Upper lobe of left lung (tissue), 6 donors: ENCODE measurements around the gene TTLL1. TPM values are rescaled to one million over a fixed set of nuclear protein-coding genes. Genes with fewer than 3 reads are reported as not detected.

Experiments
- ATAC-seq, 2 donors: fragments of 200-7000 bp; cut with Tn5 transposase; one replicate each; pipeline ENCODE4 v1.9.1; 2022; ENCODE audit warnings: mild to moderate bottlenecking in 2 of 2, moderate library complexity in 2 of 2; ENCODE audit not compliant: low FRiP score in 2 of 2
- DNase-seq, 2 donors: peaks; one replicate each; pipeline ENCODE4 v3.0.0-alpha.2; 2019 to 2020
- H3K27ac ChIP-seq, 4 donors: fragments of 200-600 bp; sonication (generic); one replicate each; pipeline ENCODE4 v1.5.1; 2016 to 2019
- H3K27me3 ChIP-seq, 4 donors: fragments of 200-600 bp; sonication (generic); one replicate each; pipeline ENCODE4 v1.5.1; 2017 to 2019
- H3K36me3 ChIP-seq, 4 donors: fragments of 200-600 bp; sonication (generic); one replicate each; pipeline ENCODE4 v1.5.1; 2016 to 2019
- H3K4me1 ChIP-seq, 4 donors: fragments of 200-600 bp; sonication (generic); one replicate each; pipeline ENCODE4 v1.5.1; 2018 to 2019
- H3K4me3 ChIP-seq, 4 donors: fragments of 200-600 bp; sonication (generic); one replicate each; pipeline ENCODE4 v1.5.1; 2017 to 2019; ENCODE audit warnings: mild to moderate bottlenecking in 2 of 4, moderate library complexity in 1 of 4
- H3K9me3 ChIP-seq, 4 donors: fragments of 200-600 bp; sonication (generic); one replicate each; pipeline ENCODE4 v1.5.1; 2018 to 2019
- CTCF ChIP-seq, 6 experiments: fragments of 450-650 bp in 4 of 6; fragments of 200-600 bp in 2 of 6; sonication (generic) in 2 of 6; IDR thresholded peaks; one replicate each; pipeline ENCODE4 v1.5.1; 2016 to 2019; ENCODE audit warnings: antibody characterized with exemption in 6 of 6
- EP300 ChIP-seq, 4 donors: sonication (generic); formaldehyde crosslinking; IDR thresholded peaks; one replicate each; pipeline ENCODE4 v1.5.1; 2017; ENCODE audit warnings: antibody characterized with exemption in 4 of 4, control low read depth in 2 of 4
- POLR2A ChIP-seq, 4 donors: fragments of 450-650 bp; IDR thresholded peaks; one replicate each; pipeline ENCODE4 v1.5.1; 2016 to 2017; ENCODE audit warnings: antibody characterized with exemption in 4 of 4, mild to moderate bottlenecking in 2 of 4
- POLR2AphosphoS5 ChIP-seq, 2 donors: sonication (generic); formaldehyde crosslinking; IDR thresholded peaks; one replicate each; pipeline ENCODE4 v1.5.1; 2017; ENCODE audit warnings: antibody characterized with exemption in 2 of 2
- WGBS, 2 donors: methylation state at CpG; one replicate each; pipeline ENCODE4 v1.1.5; 2017 to 2018; 5-methylcytosine and 5-hydroxymethylcytosine counted together
- total RNA-seq, 6 donors: library from RNA; depleted of rRNA in 4 of 6; stranded (reverse); fragments of >200 nt in 4 of 6; gene quantifications; one replicate each; pipeline versions ENCODE4 v1.1.0 to v1.2.1, GENCODE V29; 2016 to 2021
- donor health status: DM: no; HTN: no; CAD: no; lungs with moderate emphysema.
- donor health status: DM: no; HTN: yes; CAD: no; lungs with severe emphysema.

TTLL1 gene
- total RNA-seq, 6 donors from 2014 or later: 1.0 to 5.7 (median 4.8) TPM

GRCh38 chr22:42992092-42992491 is 97.1 kb downstream of the TTLL1 start:
- peak overlapping the region in 1 of 4 donors; percentile 90 for H3K27ac ChIP-seq
- ATAC-seq: no peak
- TF ChIP-seq EP300 (IDR thresholded peaks at IDR 0.05) (no peak), CTCF (IDR thresholded peaks at IDR 0.05) (no peak), POLR2AphosphoS5 (IDR thresholded peaks at IDR 0.05) (no peak), POLR2A (IDR thresholded peaks at IDR 0.05) (no peak)

GRCh38 chr22:42991010-42991651 is 98.1 kb downstream of the TTLL1 start:
- Histone ChIP-seq H3K36me3 (no peaks in the 10 kb centered on the region), H3K4me1 (peaks cover 48 to 58% (median 51%) of the 10 kb centered on the region in 4 donors), H3K27ac (no peak overlapping the region), H3K9me3 (no peaks in the 10 kb centered on the region), H3K4me3 (no peak overlapping the region), H3K27me3 (no peaks in the 10 kb centered on the region)
- ATAC-seq (no peak), DNase-seq (no peak)
- WGBS, 2 donors: 71 to 75% methylated on average over 4 to 5 of the region's 5 CpGs
- TF ChIP-seq EP300 (IDR thresholded peaks at IDR 0.05): no peak
- TF ChIP-seq POLR2AphosphoS5 (IDR thresholded peaks at IDR 0.05): no peak
- no peak for TF ChIP-seq CTCF (IDR thresholded peaks at IDR 0.05)
- TF ChIP-seq POLR2A (IDR thresholded peaks at IDR 0.05): no peak

More at GRCh38 chr22:42992092-42992491, 97.1 kb downstream of the TTLL1 start:
- H3K36me3 ChIP-seq: no peaks in the 10 kb centered on the region
- H3K9me3 ChIP-seq: no peaks in the 10 kb centered on the region
- H3K4me1 ChIP-seq: peaks cover 57 to 61% (median 59%) of the 10 kb centered on the region in 4 donors
- H3K4me3 ChIP-seq: no peak overlapping the region
- H3K27me3 ChIP-seq: no peaks in the 10 kb centered on the region
- no peak for DNase-seq
- 86 to 93% methylated on average over 3 of the region's 3 CpGs for WGBS, 2 donors

- Histone ChIP-seq H3K27me3 (no peaks in the 10 kb centered on the region), H3K9me3 (no peaks in the 10 kb centered on the region), H3K4me1 (peaks cover 39 to 58% (median 47%) of the 10 kb centered on the region in 4 donors), H3K36me3 (no peaks in the 10 kb centered on the region), H3K4me3 (no peak overlapping the region), H3K27ac (no peak overlapping the region)
- no peak for TF ChIP-seq EP300 (IDR thresholded peaks at IDR 0.05)
- peak in 2 of 6 experiments; percentile 12 to 15 for TF ChIP-seq CTCF (IDR thresholded peaks at IDR 0.05)
- TF ChIP-seq POLR2AphosphoS5 (IDR thresholded peaks at IDR 0.05): no peak
- no peak for TF ChIP-seq POLR2A (IDR thresholded peaks at IDR 0.05)
- no peak for DNase-seq
- WGBS, 2 donors: 69 to 70% methylated on average over 8 to 9 of the region's 9 CpGs
- ATAC-seq: peak in 1 of 2 donors; percentile 45
These were observed 98.9 kb downstream of the TTLL1 start for GRCh38 chr22:42990131-42990838.

Other genes with a start within 250 kb of the TTLL1 start
- 10 to 100 TPM; 25.9 to 60.8 (median 41.9) TPM for gene ARFGAP3, start 232.1 kb downstream of the TTLL1 start, total RNA-seq
- 100 to 1,000 TPM; 120 to 186 (median 151) TPM for gene PACSIN2, start 74.2 kb downstream of the TTLL1 start, total RNA-seq
- 1 to 10 TPM in 4 of 6 donors, not detected in 2; 2.3 to 6.2 (median 2.7) TPM for gene BIK, start 21.4 kb upstream of the TTLL1 start, total RNA-seq
- gene MCAT, start 54.0 kb upstream of the TTLL1 start, total RNA-seq: 10 to 100 TPM; 15.6 to 34.4 (median 18.5) TPM
- 100 to 1,000 TPM; 127 to 426 (median 315) TPM for gene TSPO, start 62.2 kb upstream of the TTLL1 start, total RNA-seq
- gene TTLL12, start 97.7 kb upstream of the TTLL1 start, total RNA-seq: 10 to 100 TPM; 19.6 to 49.2 (median 25.0) TPM